NCI-H2171 (cell line): Measurements from ENCODE around the gene CDC14B.
"Not testable (repeated sequence)": the region's sequence is repeated elsewhere in the genome, so short reads cannot be mapped to it uniquely, and the experiment has no call there.

ENCODE experiments used
- DNase-seq: peaks from one replicate; lab custom pipeline; 2025; lab: John Stamatoyannopoulos, UW

The CDC14B gene

GRCh38 chr9:96587338-96588315 lies 32.0 kb downstream of the CDC14B start:
- no peak for DNase-seq

DNA sequence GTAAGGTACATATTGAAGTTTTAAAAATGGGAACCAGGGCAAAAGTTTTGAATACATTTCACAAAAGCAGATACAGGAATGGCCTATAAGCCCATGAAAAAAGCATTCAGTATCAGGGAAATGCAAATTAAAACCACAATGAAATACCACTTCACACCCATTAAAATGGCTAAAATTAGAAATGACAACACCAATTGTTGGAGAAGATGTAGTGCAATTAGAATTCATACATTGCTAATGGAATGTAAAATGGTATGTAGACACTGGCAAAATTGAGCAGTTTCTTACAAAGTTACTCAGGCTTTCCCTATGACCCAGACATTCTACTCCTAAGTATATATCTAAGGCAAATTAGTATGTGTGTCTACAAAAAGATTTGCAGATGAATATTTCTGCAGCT lies 34.2 kb downstream of the CDC14B start:
- no peak for DNase-seq

DNA sequence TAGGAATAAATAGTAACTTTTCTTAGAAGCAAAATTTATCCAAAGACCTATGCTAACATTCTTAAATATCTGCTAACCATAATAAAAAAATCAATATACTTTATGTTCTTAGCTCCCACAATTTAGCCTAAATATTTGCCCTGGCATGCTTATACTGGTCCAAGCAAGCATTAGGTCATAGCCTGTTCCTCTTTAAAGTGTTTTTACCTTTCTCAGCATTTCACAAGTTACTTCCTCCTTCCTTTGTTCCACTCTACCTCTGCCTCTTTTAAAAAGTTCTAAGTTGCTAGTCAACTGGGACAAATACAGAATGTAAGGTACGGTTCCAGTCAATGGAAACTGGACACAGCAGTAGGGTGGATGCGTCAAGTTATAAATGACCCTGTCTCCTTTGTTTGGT lies 37.4 kb downstream of the CDC14B start:
- not testable (repeated sequence) for DNase-seq

GRCh38 chr9:96581786-96582185 lies 37.9 kb downstream of the CDC14B start:
- no peak for DNase-seq

DNA sequence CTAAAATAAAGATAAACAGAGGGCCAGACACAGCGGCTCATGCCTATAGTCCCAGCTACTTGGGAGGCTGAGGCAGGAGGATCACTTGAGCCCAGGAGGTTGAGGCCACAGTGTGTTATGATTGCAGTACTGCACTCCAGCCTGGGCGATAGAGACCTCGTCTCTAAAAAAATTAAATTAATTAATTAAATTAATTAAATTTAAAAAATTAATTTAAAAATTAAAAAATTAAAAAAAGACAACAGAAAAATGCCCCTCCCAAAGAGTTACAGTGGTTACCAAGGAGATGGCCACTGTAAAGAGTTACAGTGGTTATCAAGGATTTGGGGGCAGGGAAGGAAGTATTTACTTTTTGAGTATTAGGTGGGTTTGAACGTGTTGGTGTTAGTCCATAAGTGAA lies 38.3 kb downstream of the CDC14B start:
- DNase-seq, result no peak

DNA sequence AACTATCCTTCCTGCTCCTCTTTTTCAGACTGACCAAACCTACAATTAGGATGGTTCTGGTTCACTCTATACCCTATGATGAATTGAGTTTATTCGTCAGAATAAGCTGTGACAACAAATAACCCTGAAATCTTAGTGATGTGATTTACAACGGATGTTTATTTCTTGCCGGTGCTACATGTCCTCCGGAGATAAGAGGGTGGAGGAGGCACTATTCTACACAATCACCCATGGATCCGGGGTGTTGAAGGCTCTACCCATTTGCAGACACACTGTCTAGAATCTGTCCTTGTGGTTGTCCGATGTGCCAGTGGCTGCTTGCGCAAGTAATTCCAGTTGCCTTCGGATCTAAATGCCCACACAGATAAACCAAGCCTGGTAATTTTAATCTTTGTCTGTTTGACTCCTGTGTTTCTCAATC lies 44.7 kb downstream of the CDC14B start:
- no peak for DNase-seq

GRCh38 chr9:96574455-96574854 lies 45.2 kb downstream of the CDC14B start:
- DNase-seq, result no peak

- no peak for DNase-seq
Observed at GRCh38 chr9:96567203-96567700, 52.4 kb downstream of the CDC14B start.

- peak; percentile 29 for DNase-seq
Observed at GRCh38 chr9:96566498-96567202, 53.0 kb downstream of the CDC14B start.

DNA sequence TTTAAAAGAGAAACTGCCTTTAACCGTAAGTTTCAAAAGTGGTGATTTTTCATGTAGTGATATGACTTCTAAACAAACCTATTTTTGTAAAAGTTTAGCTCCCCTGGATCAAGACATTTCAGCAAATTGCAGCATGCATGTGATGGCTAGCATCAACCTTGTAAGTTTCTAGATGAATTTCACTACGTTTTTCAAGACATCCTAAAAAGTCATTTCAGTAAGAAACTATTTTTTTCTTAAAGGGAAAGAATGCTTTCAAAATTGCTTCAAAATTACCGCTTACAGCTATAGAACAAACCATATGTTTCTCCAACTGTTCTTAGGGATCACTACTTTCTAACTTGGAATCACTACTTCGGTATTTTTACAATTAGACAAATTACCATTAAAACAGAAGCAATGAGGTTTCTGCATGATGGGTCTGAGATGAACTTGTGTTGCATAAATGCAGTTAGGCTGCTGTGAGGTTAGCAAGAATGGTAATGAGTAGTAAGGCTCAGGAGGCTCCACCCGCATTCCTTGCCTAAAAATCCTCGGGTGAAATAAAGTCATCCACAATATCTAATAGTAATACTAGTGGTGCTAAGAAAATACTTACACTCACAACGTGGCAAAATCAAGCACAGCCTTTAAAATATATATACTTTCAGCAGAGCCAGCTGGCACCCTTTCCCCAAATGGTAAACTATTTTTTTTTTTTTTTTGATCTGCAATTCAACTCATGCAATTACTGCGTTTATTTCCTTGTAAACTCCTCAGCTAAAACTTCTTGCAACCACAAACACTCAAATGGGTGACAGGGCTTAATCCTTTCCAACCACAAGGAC lies 53.8 kb downstream of the CDC14B start:
- DNase-seq, result no peak

DNA sequence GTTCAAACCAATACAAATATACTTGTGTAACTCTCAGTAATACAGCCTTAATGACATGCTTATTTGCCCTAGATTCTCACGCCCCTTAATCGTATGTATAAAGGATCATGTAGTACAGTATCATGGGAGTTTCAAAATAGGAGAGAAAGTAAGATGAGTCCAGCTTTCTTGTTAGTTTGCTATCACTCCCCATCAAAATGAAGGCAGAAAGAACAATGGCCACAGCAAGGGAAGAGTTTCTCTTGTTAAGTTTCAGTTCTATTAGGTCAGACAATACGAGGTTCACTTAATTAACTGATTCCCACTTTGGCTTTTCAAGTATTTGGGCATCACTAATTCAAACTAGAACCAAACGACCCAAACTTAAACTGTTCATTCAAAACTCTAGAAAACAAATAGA lies 55.4 kb downstream of the CDC14B start:
- no peak for DNase-seq

DNA sequence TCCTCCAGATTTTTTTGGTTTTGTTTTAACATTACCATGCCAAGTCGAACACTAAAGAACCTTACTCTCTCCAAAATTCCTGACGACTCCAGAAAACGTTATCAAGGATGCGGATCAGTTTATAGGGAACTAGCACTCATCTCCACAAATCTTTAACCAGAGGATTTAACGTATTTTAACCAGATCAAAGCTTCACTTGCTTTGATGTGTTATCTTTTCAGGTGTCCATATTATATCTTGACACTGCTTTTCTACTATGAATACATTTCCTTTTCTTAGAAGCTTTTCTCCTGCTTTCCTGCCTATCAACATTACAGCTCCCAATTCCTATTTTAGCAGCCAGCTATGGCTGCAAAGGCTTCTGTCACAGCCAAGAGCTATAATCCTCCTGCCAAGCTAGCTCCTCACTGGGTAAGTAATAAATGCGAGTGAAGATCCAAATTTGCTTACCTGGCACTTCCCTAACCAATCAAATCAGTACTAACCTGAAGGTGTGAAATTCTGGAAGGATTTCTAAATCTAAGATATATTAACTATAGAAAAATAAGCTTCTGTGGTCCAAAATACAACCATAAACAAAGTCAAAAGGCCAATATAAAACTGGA lies 60.2 kb downstream of the CDC14B start:
- no peak for DNase-seq

GRCh38 chr9:96557921-96558320 lies 61.7 kb downstream of the CDC14B start:
- DNase-seq, result no peak

- DNase-seq, result no peak
Observed at GRCh38 chr9:96556701-96557461, 62.8 kb downstream of the CDC14B start.

DNA sequence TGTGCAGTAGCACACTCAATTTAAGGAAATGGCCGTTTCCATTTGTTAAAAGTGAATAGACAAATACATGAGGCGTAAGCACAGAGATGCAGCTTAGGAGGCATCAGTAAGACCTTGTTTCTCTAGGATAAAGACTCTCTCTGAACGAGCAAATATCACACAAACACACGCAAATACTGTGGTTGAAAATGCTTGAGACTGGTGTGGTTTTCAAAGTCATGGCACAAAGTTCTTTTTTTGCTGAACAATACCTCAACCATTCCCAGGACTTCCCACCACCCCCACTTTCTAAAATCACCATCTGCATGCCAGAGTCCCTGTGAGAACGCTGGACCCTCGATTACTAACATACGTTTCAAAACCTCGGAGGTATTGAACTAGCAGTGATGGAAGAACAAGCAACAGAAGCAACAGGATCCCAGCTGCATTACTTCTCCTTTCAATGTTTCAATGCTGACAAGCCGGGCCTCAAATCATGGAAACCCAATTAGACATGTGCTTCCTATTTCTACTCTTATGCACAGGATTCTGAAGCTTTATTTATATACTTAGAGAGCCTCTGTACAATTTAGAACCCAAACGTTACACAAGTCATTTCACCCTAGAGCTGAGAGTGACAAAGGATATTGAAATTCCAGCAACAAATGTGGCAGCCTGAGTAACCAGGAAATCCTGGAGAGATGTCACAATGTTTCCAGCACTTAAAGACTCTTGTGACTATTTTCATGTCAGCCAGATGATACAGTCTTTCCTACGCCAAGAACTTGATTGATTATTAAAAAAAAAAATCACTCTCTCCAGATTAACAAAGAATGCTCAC lies 63.9 kb downstream of the CDC14B start:
- no peak for DNase-seq

DNA sequence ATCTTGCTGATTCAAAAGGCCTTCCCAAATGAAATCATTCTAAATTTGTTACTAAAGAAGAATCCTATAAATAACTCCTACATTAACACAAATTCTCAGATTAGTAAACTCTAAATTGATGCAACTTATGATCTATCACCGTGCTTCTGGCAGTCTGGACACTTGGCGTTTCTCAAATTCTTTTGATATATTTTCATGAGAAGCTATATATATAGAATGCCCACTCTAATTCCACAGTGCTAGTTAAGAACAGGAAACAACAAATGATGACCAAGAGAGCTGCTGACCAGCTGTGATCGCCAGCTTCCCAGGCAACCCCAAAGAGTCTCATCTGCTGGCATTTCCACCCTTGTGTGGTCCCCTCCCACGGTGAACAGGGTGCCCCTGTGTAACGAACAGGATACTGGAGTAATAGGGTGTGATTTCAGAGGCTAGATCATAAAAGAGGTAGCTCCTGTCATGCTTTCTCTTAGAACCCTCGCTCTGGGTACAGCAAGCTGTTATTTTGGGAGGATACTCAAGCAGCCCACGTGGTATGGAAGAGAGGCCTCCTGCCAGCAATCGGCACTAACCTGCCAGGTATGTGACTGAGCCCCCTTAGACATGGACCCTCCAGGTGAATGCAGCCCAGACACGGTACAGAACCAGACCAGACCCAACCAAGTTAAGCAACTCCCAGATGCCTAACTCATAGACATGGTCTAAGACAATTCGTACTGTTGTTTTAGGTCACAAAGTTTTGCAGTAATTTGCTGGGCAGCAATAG lies 64.7 kb downstream of the CDC14B start:
- DNase-seq, result no peak

DNA sequence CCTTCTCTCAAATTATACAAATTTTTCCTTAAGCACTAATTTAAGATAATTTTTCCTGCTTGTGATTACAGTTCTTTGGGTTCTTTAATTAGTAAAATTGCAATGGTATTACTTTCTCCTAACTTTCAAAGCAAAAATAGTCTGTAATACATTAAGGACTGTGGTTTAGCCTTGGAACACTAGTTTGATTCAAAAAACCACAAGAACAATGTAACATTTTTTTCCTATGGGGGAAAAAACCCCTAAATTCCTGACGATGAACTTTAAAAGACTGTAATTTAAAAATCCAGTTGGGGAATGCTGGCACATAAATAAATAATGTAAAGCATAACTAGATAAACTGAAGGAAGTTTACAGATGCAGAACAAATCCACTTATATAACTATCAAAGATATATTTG lies 65.3 kb downstream of the CDC14B start:
- no peak for DNase-seq

DNA sequence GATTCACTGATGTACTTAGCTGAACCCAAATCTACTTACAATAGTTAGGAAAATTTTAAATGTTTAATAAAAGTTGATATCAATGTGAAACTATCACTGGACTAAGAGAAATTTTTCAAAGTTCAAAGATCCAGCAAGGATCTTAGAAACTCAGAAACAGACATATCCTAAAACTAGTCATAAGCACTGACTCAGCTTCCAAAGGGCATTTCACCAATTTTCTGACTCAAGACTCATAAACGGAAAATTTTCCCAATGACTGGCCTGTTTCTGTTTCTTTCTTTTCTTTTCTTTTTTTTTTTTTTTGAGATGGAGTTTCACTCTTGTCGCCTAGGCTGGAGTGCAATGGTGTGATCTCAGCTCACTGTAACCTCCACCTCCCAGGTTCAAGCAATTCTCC lies 66.6 kb downstream of the CDC14B start:
- DNase-seq, result no peak

DNA sequence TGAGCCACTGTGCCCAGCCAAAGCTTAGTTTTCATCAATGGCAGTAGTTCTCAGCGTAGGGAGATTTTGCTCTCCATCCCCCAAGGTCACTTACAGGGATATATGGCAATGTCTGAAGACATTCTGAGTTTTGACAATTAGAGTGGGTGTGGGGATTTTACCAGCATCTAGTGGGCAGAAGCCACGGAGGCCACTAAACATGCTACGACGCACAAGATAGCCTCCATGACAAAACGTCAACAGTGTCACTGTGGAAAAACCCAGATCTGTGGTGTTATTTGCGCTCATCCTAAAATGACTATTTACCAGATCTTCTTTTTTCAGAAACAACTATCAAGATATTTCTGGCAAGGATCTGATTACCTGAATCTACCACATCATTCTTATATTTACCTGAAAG lies 68.2 kb downstream of the CDC14B start:
- DNase-seq, result no peak
